Liver (tissue), 9 donors: ENCODE results near the gene ENPP3. TPM values are rescaled to one million over a fixed set of nuclear protein-coding genes. Genes with fewer than 3 reads are reported as not detected.

Source experiments
- DNase-seq: peaks from one replicate; pipeline ENCODE4 v3.0.0-alpha.2; 2017; ENCODE audit warnings: low spot score
- H3K27ac ChIP-seq, 2 donors: one replicate each; pipeline ENCODE4 v1.7.0; 2013; ENCODE audit warnings: inconsistent platforms in 2 of 2, low read length in 2 of 2, control low read depth in 1 of 2, low read depth in 1 of 2, mild to moderate bottlenecking in 1 of 2
- H3K27me3 ChIP-seq, 4 donors: one replicate each; pipeline versions ENCODE4 v1.6.1 to v1.7.0; 2013; ENCODE audit warnings: low read length in 3 of 4, inconsistent platforms in 1 of 4, mild to moderate bottlenecking in 1 of 4, moderate library complexity in 1 of 4; ENCODE audit not compliant: control insufficient read depth in 4 of 4, insufficient read depth in 4 of 4
- H3K36me3 ChIP-seq, 4 donors: one replicate each; pipeline versions ENCODE4 v1.6.1 to v1.7.0; 2013; ENCODE audit warnings: low read length in 3 of 4, mild to moderate bottlenecking in 3 of 4, low read depth in 1 of 4, moderate library complexity in 1 of 4; ENCODE audit not compliant: control insufficient read depth in 4 of 4, insufficient read depth in 3 of 4
- H3K4me1 ChIP-seq, 4 donors: one replicate each; pipeline versions ENCODE4 v1.6.1 to v1.7.0; 2013; ENCODE audit warnings: low read length in 3 of 4, mild to moderate bottlenecking in 3 of 4, moderate library complexity in 1 of 4; ENCODE audit not compliant: control insufficient read depth in 4 of 4, insufficient read depth in 4 of 4
- H3K4me3 ChIP-seq, 3 donors: one replicate each; pipeline versions ENCODE4 v1.6.1 to v1.7.0; 2013; ENCODE audit warnings: low read length in 3 of 3, control low read depth in 1 of 3, low read depth in 1 of 3, mild to moderate bottlenecking in 1 of 3
- H3K9ac ChIP-seq, 2 donors: one replicate each; pipeline ENCODE4 v1.7.0; 2013; ENCODE audit warnings: low read length in 2 of 2, mild to moderate bottlenecking in 2 of 2, moderate library complexity in 2 of 2, control low read depth in 1 of 2, low read depth in 1 of 2
- H3K9me3 ChIP-seq, 4 donors: one replicate each; pipeline versions ENCODE4 v1.6.1 to v1.7.0; 2013; ENCODE audit warnings: low read length in 3 of 4; ENCODE audit not compliant: control insufficient read depth in 4 of 4
- EGR1 ChIP-seq, 2 donors: IDR thresholded peaks; 2 replicates each; pipeline ENCODE4 v1.6.1; 2016 to 2018; ENCODE audit warnings: antibody characterized with exemption in 2 of 2, low read depth in 2 of 2
- FOXA2 ChIP-seq: IDR thresholded peaks from 2 replicates; pipeline ENCODE4 v1.6.1; 2016; ENCODE audit warnings: antibody characterized with exemption
- GABPA ChIP-seq, 2 donors: IDR thresholded peaks in 1 of 2; conservative IDR thresholded peaks in 1 of 2; 2 replicates each; pipeline ENCODE4 v1.6.1; 2016; ENCODE audit warnings: antibody characterized with exemption in 2 of 2, mild to moderate bottlenecking in 1 of 2, moderate library complexity in 1 of 2
- HNF4A ChIP-seq, 2 donors: conservative IDR thresholded peaks; 2 replicates each; pipeline ENCODE4 v1.6.1; 2016; ENCODE audit warnings: antibody characterized with exemption in 2 of 2, mild to moderate bottlenecking in 2 of 2
- NR2F2 ChIP-seq: IDR thresholded peaks from 2 replicates; pipeline ENCODE4 v1.6.1; 2016; ENCODE audit warnings: antibody characterized with exemption
- RAD21 ChIP-seq, 2 donors: IDR thresholded peaks; 2 replicates each; pipeline ENCODE4 v1.6.1; 2016; ENCODE audit warnings: antibody characterized with exemption in 2 of 2, mild to moderate bottlenecking in 2 of 2
- REST ChIP-seq: IDR thresholded peaks from 2 replicates; pipeline ENCODE4 v1.6.1; 2016; ENCODE audit warnings: antibody characterized with exemption, mild to moderate bottlenecking
- RXRA ChIP-seq, 2 donors: IDR thresholded peaks; 2 replicates each; pipeline ENCODE4 v1.6.1; 2017 to 2018; ENCODE audit warnings: antibody characterized with exemption in 2 of 2, mild to moderate bottlenecking in 1 of 2
- TAF1 ChIP-seq: conservative IDR thresholded peaks from 2 replicates; pipeline ENCODE4 v1.6.1; 2016; ENCODE audit warnings: antibody characterized with exemption, mild to moderate bottlenecking
- YY1 ChIP-seq: IDR thresholded peaks from 2 replicates; pipeline ENCODE4 v1.6.1; 2016; ENCODE audit warnings: antibody characterized with exemption, mild to moderate bottlenecking
- WGBS: extraction: QIAGEN DNeasy Blood & Tissue Kit; methylation state at CpG from one replicate; pipeline ENCODE4 v1.1.7; 2013; 5-methylcytosine and 5-hydroxymethylcytosine counted together
- polyA plus RNA-seq, 2 donors: library from polyadenylated mRNA; stranded (reverse) in 1 of 2; unstranded in 1 of 2; fragments of 200-250 nt in 1 of 2; fragments of >200 nt in 1 of 2; fragmentation: Nextera tagmentation in 1 of 2; extraction: Ambion mirVana in 1 of 2; gene quantifications; one replicate each; pipeline versions ENCODE4 v1.2.1 to v1.2.3, GENCODE V29; 2013 to 2015
- total RNA-seq, 2 donors: library from RNA; depleted of rRNA; stranded (reverse); fragments of >200 nt; gene quantifications; one replicate each; pipeline ENCODE4 v1.2.3, GENCODE V29; 2014
- TF ChIP-seq, protein P1 (sequence below): IDR thresholded peaks from 2 replicates; pipeline ENCODE4 v1.6.1; 2016; ENCODE audit warnings: antibody characterized with exemption
- TF ChIP-seq, protein P2 (sequence below): fragments of 150-350 bp; IDR thresholded peaks from 2 replicates; pipeline ENCODE4 v1.5.1; 2017; ENCODE audit warnings: improper control_type of control experiment, low read depth, low read length; ENCODE audit not compliant: missing input control
- TF ChIP-seq, protein P3 (sequence below): IDR thresholded peaks from 2 replicates; pipeline ENCODE4 v1.6.1; 2016; ENCODE audit warnings: antibody characterized with exemption
- TF ChIP-seq, protein P4 (sequence below): IDR thresholded peaks from 2 replicates; pipeline ENCODE4 v1.6.1; 2016; ENCODE audit warnings: antibody characterized with exemption
- donor health status: healthy.
- donor health status: healthy.
- donor health status: healthy.
- donor health status: healthy.
- donor health status: healthy.

Gene ENPP3
- total and polyA plus RNA-seq, 4 donors: 0.51 to 6.1 (median 1.1) TPM

GRCh38 chr6:131729550-131729949, 92.4 kb downstream of the ENPP3 start:
- Histone ChIP-seq H3K9ac (no peak overlapping the region), H3K36me3 (peaks cover 0 to 5% (median 0%) of the 10 kb centered on the region in 4 donors), H3K4me1 (no peaks in the 10 kb centered on the region), H3K4me3 (no peak overlapping the region), H3K9me3 (peaks cover 0 to 6% (median 0%) of the 10 kb centered on the region in 4 donors), H3K27ac (no peak overlapping the region), H3K27me3 (no peaks in the 10 kb centered on the region)
- no peak for TF ChIP-seq NR2F2
- no peak for TF ChIP-seq GABPA (IDR thresholded peaks at IDR 0.05 in 1 of 2, conservative IDR thresholded peaks at IDR 0.05 in 1 of 2)
- TF ChIP-seq, protein P1, sequence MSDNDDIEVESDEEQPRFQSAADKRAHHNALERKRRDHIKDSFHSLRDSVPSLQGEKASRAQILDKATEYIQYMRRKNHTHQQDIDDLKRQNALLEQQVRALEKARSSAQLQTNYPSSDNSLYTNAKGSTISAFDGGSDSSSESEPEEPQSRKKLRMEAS: no peak
- TF ChIP-seq, protein P2, sequence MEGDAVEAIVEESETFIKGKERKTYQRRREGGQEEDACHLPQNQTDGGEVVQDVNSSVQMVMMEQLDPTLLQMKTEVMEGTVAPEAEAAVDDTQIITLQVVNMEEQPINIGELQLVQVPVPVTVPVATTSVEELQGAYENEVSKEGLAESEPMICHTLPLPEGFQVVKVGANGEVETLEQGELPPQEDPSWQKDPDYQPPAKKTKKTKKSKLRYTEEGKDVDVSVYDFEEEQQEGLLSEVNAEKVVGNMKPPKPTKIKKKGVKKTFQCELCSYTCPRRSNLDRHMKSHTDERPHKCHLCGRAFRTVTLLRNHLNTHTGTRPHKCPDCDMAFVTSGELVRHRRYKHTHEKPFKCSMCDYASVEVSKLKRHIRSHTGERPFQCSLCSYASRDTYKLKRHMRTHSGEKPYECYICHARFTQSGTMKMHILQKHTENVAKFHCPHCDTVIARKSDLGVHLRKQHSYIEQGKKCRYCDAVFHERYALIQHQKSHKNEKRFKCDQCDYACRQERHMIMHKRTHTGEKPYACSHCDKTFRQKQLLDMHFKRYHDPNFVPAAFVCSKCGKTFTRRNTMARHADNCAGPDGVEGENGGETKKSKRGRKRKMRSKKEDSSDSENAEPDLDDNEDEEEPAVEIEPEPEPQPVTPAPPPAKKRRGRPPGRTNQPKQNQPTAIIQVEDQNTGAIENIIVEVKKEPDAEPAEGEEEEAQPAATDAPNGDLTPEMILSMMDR: no peak
- TF ChIP-seq TAF1: no peak
- TF ChIP-seq, protein P3, sequence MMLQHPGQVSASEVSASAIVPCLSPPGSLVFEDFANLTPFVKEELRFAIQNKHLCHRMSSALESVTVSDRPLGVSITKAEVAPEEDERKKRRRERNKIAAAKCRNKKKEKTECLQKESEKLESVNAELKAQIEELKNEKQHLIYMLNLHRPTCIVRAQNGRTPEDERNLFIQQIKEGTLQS: no peak
- TF ChIP-seq, protein P4, sequence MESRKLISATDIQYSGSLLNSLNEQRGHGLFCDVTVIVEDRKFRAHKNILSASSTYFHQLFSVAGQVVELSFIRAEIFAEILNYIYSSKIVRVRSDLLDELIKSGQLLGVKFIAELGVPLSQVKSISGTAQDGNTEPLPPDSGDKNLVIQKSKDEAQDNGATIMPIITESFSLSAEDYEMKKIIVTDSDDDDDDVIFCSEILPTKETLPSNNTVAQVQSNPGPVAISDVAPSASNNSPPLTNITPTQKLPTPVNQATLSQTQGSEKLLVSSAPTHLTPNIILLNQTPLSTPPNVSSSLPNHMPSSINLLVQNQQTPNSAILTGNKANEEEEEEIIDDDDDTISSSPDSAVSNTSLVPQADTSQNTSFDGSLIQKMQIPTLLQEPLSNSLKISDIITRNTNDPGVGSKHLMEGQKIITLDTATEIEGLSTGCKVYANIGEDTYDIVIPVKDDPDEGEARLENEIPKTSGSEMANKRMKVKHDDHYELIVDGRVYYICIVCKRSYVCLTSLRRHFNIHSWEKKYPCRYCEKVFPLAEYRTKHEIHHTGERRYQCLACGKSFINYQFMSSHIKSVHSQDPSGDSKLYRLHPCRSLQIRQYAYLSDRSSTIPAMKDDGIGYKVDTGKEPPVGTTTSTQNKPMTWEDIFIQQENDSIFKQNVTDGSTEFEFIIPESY: no peak
- TF ChIP-seq RAD21 (IDR thresholded peaks at IDR 0.05): no peak
- no peak for TF ChIP-seq EGR1 (IDR thresholded peaks at IDR 0.05; ENCODE audit: low read depth in 2 of 2)
- DNase-seq: no peak
- 80% methylated on average over 4 of the region's 4 CpGs for WGBS

- no peak for DNase-seq
- Histone ChIP-seq H3K4me3 (no peak overlapping the region), H3K36me3 (peaks cover 0 to 5% (median 0%) of the 10 kb centered on the region in 4 donors), H3K4me1 (no peaks in the 10 kb centered on the region), H3K27me3 (no peaks in the 10 kb centered on the region), H3K9ac (no peak overlapping the region), H3K27ac (no peak overlapping the region), H3K9me3 (peaks cover 0 to 6% (median 0%) of the 10 kb centered on the region in 4 donors)
- WGBS: 79% methylated on average over 5 of the region's 5 CpGs
- TF ChIP-seq HNF4A (conservative IDR thresholded peaks at IDR 0.05) (no peak), REST (no peak), RXRA (IDR thresholded peaks at IDR 0.05) (no peak), NR2F2 (no peak), FOXA2 (no peak), EGR1 (IDR thresholded peaks at IDR 0.05; ENCODE audit: low read depth in 2 of 2) (no peak), YY1 (no peak), GABPA (IDR thresholded peaks at IDR 0.05 in 1 of 2, conservative IDR thresholded peaks at IDR 0.05 in 1 of 2) (no peak)
- TF ChIP-seq, protein P2: no peak
- TF ChIP-seq, protein P3: no peak
- TF ChIP-seq, protein P1: no peak
- TF ChIP-seq, protein P4: no peak
Measured at GRCh38 chr6:131730264-131730663, 93.2 kb downstream of the ENPP3 start.
